HEK293 (cell line): ENCODE measurements around the gene DHRS11.

Source experiments
- ATF2 ChIP-seq: fragments of 450-650 bp; formaldehyde crosslinking; IDR thresholded peaks from 2 replicates; pipeline ENCODE4 v1.5.1; 2016; ENCODE audit warnings: missing biosample characterization, missing genetic modification characterization, low read depth
- CTCF ChIP-seq: fragments of 450-650 bp; formaldehyde crosslinking; IDR thresholded peaks from 2 replicates; pipeline ENCODE4 v1.5.1; 2016; ENCODE audit warnings: missing biosample characterization, missing genetic modification characterization
- MYNN ChIP-seq: fragments of 450-650 bp; formaldehyde crosslinking; IDR thresholded peaks from 2 replicates; pipeline ENCODE4 v1.5.1; 2016; ENCODE audit warnings: missing biosample characterization, missing genetic modification characterization, borderline replicate concordance
- PRDM2 ChIP-seq: fragments of 450-650 bp; formaldehyde crosslinking; IDR thresholded peaks from 2 replicates; pipeline ENCODE4 v1.5.1; 2016; ENCODE audit warnings: missing biosample characterization, missing genetic modification characterization, borderline replicate concordance
- PRDM4 ChIP-seq: fragments of 450-650 bp; formaldehyde crosslinking; IDR thresholded peaks from 2 replicates; pipeline ENCODE4 v1.5.1; 2017; ENCODE audit warnings: missing biosample characterization, missing genetic modification characterization
- ZBTB26 ChIP-seq: fragments of 450-650 bp; formaldehyde crosslinking; optimal IDR thresholded peaks from 2 replicates; pipeline ENCODE3; 2016; ENCODE audit warnings: missing biosample characterization, mild to moderate bottlenecking, missing genetic modification characterization
- ZNF112 ChIP-seq: fragments of 450-650 bp; formaldehyde crosslinking; IDR thresholded peaks from 2 replicates; pipeline ENCODE4 v1.5.0; 2017; ENCODE audit warnings: missing biosample characterization, missing genetic modification characterization
- ZNF169 ChIP-seq: fragments of 450-650 bp; formaldehyde crosslinking; IDR thresholded peaks from 2 replicates; pipeline ENCODE4 v1.5.1; 2016; ENCODE audit warnings: missing biosample characterization, missing genetic modification characterization
- ZNF175 ChIP-seq: fragments of 450-650 bp; formaldehyde crosslinking; IDR thresholded peaks from 2 replicates; pipeline ENCODE4 v1.5.1; 2016; ENCODE audit warnings: missing biosample characterization, missing genetic modification characterization
- ZNF239 ChIP-seq: fragments of 450-650 bp; formaldehyde crosslinking; IDR thresholded peaks from 2 replicates; pipeline ENCODE4 v1.5.1; 2016; ENCODE audit warnings: missing biosample characterization, missing genetic modification characterization
- ZNF280D ChIP-seq: fragments of 450-650 bp; formaldehyde crosslinking; IDR thresholded peaks from 2 replicates; pipeline ENCODE4 v1.5.1; 2016; ENCODE audit warnings: missing biosample characterization, missing genetic modification characterization
- ZNF311 ChIP-seq: fragments of 450-650 bp; formaldehyde crosslinking; IDR thresholded peaks from 2 replicates; pipeline ENCODE4 v1.5.1; 2017; ENCODE audit warnings: missing biosample characterization, missing genetic modification characterization, borderline replicate concordance
- ZNF473 ChIP-seq: fragments of 450-650 bp; formaldehyde crosslinking; IDR thresholded peaks from 2 replicates; pipeline ENCODE4 v1.5.1; 2017; ENCODE audit warnings: missing biosample characterization, missing genetic modification characterization
- ZNF501 ChIP-seq: fragments of 450-650 bp; formaldehyde crosslinking; IDR thresholded peaks from 2 replicates; pipeline ENCODE4 v1.5.1; 2016; ENCODE audit warnings: missing biosample characterization, missing genetic modification characterization
- ZNF549 ChIP-seq: fragments of 450-650 bp; IDR thresholded peaks from 2 replicates; pipeline ENCODE4 v1.5.1; 2018; ENCODE audit warnings: missing biosample characterization, missing genetic modification characterization, mild to moderate bottlenecking, inconsistent platforms, moderate library complexity
- ZNF561 ChIP-seq: fragments of 450-650 bp; IDR thresholded peaks from 2 replicates; pipeline ENCODE4 v1.5.1; 2018; ENCODE audit warnings: missing biosample characterization, missing genetic modification characterization, borderline replicate concordance
- ZNF624 ChIP-seq: fragments of 450-650 bp; formaldehyde crosslinking; IDR thresholded peaks from 2 replicates; pipeline ENCODE4 v1.5.1; 2017; ENCODE audit warnings: missing biosample characterization, missing genetic modification characterization
- ZNF626 ChIP-seq: fragments of 450-650 bp; sonication (Bioruptor Pico); formaldehyde crosslinking; IDR thresholded peaks from 2 replicates; pipeline ENCODE4 v1.5.1; 2018; ENCODE audit warnings: missing biosample characterization, missing genetic modification characterization, inconsistent platforms
- ZNF654 ChIP-seq: fragments of 450-650 bp; formaldehyde crosslinking; IDR thresholded peaks from 2 replicates; pipeline ENCODE4 v1.5.1; 2016; ENCODE audit warnings: low read depth, missing biosample characterization, missing genetic modification characterization
- ZNF660 ChIP-seq: fragments of 450-650 bp; IDR thresholded peaks from 2 replicates; pipeline ENCODE4 v1.5.1; 2018; ENCODE audit warnings: missing biosample characterization, mild to moderate bottlenecking, missing genetic modification characterization
- ZNF701 ChIP-seq: fragments of 450-650 bp; formaldehyde crosslinking; IDR thresholded peaks from 2 replicates; pipeline ENCODE4 v1.5.1; 2016; ENCODE audit warnings: missing biosample characterization, missing genetic modification characterization
- ZNF76 ChIP-seq: fragments of 450-650 bp; formaldehyde crosslinking; IDR thresholded peaks from 2 replicates; pipeline ENCODE4; 2016; ENCODE audit warnings: low read depth, missing biosample characterization, missing genetic modification characterization, borderline replicate concordance
- ZXDB ChIP-seq: fragments of 450-650 bp; formaldehyde crosslinking; IDR thresholded peaks from 2 replicates; pipeline ENCODE4 v1.5.1; 2016; ENCODE audit warnings: missing biosample characterization, missing genetic modification characterization

Gene DHRS11

GRCh38 chr17:36591434-36592315 lies at the start of gene DHRS11 (continued):
- no peak for TF ChIP-seq ZNF280D (tag by site-specific recombination)
- TF ChIP-seq PRDM2 = no peak
- TF ChIP-seq ZNF175 (tag by site-specific recombination) = no peak
- TF ChIP-seq ZNF169 (tag by site-specific recombination) = no peak
- no peak for TF ChIP-seq ATF2 (tag by site-specific recombination)
- TF ChIP-seq ZNF654 (tag by site-specific recombination) = no peak
- TF ChIP-seq PRDM4 (tag by site-specific recombination) = no peak
- peak; percentile 79 for TF ChIP-seq ZNF76 (tag by site-specific recombination)
- TF ChIP-seq ZNF311 = no peak
- TF ChIP-seq ZNF660 = 0 out of 2 replicates have a peak, but pooled peaks have one; percentile 44
- no peak for TF ChIP-seq ZNF501
- no peak for TF ChIP-seq CTCF (tag by site-specific recombination)
- no peak for TF ChIP-seq ZNF624 (tag by site-specific recombination)
- TF ChIP-seq ZNF239 = no peak
- TF ChIP-seq ZNF112 (tag by site-specific recombination) = no peak
- TF ChIP-seq MYNN = no peak
- TF ChIP-seq ZXDB (tag by site-specific recombination) = no peak
- TF ChIP-seq ZBTB26 (tag by site-specific recombination) = peak; percentile 23
- no peak for TF ChIP-seq ZNF701 (tag by site-specific recombination)
- no peak for TF ChIP-seq ZNF626 (tag by site-specific recombination)
- TF ChIP-seq ZNF473 = no peak
- no peak for TF ChIP-seq ZNF549
- peak; percentile 32; the same call in 1 of the 2 replicates for TF ChIP-seq ZNF561 (tag by site-specific recombination)
